ENCODE data around the gene PIM1.
"Not testable (repeated sequence)": the region's sequence is repeated elsewhere in the genome, so short reads cannot be mapped to it uniquely, and the experiment has no call there.

The PIM1 gene

DNA sequence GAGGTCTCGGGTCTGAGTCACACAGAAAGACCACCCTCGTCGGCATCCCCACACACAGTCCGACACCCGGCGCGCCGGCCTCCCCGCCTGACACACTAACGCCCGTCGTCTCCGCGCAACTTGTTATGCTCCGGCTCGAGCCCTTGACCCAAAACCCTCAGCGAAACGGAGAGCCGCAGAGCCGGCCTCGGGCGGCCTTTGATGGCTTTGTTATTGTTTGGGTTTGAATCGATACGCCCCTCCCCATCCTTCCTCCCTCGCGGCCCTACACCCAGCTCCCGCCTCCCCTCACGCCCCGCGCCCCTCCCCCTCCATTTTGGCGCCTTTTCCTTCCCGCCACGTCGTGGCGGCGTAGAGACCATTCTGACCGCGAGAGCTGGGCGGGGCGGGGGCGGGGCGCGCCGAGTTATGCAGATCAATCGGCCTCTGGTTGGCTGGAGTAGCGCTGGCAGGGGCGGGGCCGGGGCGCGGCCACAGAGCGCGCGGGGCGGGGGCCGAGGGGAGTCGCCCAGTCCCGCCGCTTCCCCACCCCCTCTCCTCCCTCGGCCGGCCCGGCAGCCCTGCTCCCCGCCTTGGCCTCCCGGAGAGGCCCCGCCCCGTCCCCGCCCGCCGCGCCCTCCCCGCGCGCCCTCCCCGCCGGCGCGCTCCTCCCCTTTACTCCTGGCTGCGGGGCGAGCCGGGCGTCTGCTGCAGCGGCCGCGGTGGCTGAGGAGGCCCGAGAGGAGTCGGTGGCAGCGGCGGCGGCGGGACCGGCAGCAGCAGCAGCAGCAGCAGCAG lies at the start of gene PIM1:
PIM1 (plus strand) TSS at position 657 of the 777 bp plus-strand sequence. CDS start 424 bp downstream, outside the sequence.
- peak; percentile 99 for DNase-seq

GRCh38 chr6:37121556-37121955 lies 48.4 kb upstream of the PIM1 start:
- DNase-seq: no peak

- no peak for DNase-seq
These were observed 47.1 kb upstream of the PIM1 start for GRCh38 chr6:37122861-37123260.

DNA sequence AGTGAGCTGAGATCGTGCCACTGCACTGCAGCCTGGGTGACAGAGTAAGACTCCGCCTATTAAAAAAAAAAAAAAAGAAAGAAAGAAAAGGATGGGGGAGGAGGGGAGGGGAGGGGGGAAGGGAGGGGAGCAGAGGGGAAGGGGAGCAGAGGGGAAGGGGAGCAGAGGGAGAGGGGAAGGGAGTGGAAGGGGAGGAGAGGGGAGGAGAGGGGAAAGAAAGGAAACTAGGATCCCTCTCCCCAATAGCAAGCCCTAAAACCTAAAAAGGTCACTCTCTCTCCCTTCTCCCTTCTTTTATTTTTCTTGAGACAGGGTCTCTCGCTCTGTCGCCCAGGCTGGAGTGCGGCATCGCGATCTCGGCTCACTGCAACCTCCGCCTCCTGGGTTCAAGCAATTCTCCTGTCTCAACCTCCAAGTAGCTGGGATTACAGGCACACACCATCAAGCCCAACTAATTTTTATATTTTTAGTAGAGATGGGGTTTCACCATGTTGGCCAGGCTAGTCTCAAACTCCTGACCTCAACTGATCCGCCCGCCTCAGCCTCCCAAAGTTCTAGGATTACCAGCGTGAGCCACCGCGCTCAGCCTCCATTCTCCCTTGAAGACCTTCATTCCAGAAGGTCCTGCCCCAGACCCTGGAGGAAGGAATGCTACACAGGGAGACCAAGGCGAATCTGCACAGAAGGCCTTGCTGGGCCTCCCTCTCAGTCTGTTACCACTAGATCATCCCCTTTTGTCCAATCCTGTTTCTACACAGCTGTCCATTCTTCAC lies 45.8 kb upstream of the PIM1 start:
- no peak for DNase-seq

DNA sequence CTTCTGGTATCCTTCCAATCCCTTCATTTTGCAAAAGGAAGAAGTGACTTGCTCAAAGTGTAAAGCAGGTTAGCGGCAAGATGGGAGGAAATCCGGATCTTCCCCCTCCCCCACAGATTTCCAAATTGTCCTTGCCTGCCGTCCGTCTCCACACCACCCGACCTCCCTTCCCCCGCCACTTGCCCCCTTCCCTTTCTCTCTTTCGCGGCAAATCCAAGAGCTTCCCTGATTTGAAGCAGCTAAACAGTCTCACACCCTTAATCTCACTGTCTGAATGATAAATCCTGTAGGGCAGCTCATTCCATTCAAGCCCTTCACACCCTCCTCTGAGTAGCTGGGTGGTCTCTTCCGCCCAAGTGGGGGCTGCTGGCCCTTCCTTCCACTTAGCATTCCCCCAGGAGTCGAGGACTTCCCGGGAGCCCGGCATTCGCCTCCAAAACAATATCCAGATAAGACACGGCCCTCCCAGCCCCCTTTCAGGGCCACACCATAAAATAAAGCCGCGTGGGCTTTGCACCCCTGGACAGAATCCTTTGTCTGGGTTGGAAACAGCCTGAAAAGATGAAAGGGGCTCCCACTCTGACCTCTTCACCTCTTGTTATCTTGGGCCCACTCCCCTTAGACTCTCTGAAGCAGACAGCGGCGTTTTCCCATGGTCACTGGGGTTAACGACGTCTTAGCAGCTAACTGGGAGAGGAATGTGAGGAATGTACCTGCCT lies 44.0 kb upstream of the PIM1 start:
- no peak for DNase-seq

DNA sequence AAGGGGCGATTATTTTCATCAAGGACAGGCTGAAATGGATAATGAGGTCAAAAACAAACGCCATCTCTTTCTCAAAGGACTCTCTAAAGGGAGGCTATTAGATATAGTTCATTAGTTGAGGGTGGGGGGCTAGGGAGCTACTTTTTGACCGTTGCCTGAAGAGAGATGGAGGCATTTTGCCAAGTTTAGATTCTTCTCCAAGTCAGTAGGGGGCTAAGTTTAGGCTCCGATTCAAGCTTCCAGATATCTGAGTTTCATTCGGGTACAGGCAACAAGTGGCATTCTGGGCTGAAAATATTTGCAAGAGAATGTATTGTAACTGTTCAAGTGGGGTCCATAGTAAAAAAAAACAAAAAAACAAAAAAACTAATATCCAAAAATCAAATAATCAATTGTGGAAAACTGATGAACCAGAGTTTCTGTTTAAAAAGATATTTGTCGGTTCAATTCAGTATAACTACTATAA lies 43.4 kb upstream of the PIM1 start:
- DNase-seq: no peak

DNA sequence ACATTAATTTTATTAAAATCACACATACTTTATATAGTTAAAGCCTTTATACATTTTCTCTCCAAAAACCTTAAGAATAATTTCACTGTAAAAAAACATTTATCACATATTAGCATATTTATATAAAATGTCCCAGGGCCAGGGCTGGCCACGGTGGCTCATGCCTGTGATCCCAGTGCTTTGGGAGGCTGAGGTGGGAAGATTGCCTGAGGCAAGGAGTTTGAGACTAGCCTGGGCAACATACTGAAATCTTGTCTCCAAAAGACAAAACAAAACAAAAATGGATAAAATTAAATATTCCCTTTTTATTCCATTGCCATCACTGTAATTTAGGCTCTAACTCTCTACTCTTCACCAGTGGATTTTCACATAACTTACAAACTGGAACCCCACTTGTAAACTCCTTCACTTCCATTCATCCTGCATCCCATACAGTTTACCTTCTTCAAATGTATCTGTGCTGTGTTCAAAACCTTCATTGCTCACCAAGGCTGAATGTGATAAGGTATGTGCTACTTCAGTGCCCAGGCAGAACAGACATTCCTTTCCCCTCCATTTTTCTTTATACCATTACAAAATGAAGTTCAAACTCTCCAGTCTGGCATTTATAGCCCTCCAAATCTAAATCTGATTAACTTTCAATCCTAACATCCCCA lies 42.9 kb upstream of the PIM1 start:
- no peak for DNase-seq

GRCh38 chr6:37127961-37128862 lies 41.7 kb upstream of the PIM1 start:
- no peak for DNase-seq

DNA sequence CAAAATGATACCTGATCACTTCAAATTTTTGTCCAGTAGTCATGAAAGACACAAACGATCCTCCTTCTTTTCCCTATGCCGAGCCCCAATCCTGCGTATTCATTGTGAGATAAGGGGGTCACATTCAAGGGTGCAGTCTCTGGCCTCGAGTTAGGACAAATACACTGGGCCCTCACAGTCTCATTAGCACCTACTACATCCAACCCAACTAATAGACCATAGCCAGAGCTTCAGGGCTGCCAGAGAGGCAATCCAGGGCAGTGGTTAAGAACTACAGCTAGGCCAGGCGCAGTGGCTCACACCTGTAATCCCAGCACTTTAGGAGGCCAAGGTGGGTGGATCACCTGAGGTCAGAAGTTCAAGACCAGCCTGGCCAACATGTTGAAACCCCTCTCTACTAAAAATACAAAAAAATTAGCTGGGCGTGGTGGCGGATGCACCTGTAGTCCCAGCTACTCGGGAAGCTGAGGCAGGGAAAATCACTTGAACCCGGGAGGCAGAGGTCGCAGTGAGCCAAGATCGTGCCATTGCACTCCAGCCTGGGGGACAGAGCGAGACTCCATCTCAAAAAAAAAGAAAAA lies 41.0 kb upstream of the PIM1 start:
- not testable (repeated sequence) for DNase-seq

- no peak for DNase-seq
These were observed 40.4 kb upstream of the PIM1 start for GRCh38 chr6:37129566-37129965.

DNA sequence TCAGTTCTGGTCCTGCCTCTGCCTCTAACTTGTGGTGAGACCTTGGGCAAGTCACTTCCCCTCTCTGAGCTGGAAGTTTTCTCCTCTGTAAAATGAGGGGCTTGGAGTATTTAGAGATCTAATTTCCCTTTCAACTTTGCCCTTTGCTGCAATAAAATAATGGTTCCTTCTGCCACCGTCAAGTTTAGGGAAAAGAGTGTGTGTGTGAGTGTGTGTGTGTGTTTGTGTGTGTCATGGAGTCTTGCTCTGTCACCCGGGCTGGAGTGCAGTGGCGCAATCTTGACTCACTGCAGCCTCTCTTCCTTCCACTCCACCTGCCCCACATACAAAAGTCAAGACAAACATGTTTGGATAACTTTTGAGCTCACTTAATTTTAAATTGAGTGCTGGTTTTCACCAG lies 39.2 kb upstream of the PIM1 start:
- DNase-seq: no peak

- DNase-seq: no peak
These were observed 38.6 kb upstream of the PIM1 start for GRCh38 chr6:37131104-37131959.

GRCh38 chr6:37131960-37132253 lies 38.0 kb upstream of the PIM1 start:
- DNase-seq: no peak

GRCh38 chr6:37134036-37134395 lies 35.9 kb upstream of the PIM1 start:
- DNase-seq: no peak

GRCh38 chr6:37134396-37135191 lies 35.4 kb upstream of the PIM1 start:
- no peak for DNase-seq

DNA sequence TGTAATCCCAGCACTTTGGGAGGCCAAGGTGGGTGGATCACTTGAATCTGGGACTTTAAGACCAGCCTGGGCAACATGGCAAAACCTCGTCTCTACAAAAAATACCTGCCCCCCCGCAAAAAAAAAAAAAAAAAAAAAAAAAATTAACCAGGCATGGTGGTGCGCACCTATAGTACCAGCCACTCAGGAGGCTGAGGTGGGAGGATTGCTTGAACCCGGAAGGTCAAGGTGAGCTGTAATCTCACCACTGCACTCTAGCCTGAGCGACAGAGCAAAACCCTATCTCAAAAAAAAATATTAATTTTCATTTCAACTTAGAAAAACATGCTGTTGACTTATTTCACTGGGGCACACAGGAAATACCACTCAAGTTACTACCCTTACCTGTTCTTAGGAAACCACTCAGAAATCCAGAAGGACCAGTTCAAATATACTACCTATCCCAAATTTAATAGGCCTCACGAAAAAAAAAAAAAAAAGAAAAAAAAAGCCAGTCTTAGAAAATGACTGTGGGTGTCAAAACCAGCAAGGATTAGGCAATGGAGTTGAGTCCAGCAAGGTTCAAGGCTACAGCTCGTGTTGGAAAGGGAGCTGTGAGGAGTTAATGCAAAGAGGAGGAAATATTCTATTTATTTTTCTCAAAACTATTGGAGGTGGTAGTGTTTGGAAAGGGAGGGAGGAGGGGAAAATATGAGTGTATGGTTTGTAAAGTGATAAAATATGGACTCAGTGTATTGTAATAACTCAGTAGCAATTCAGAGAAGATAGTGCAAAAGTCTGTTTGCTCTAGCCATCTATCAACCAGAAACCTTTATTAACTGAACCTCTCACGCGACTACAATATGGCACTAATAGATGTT lies 33.9 kb upstream of the PIM1 start:
- no peak for DNase-seq

- no peak for DNase-seq
These were observed 33.1 kb upstream of the PIM1 start for GRCh38 chr6:37136821-37137200.

GRCh38 chr6:37137201-37138090 lies 32.5 kb upstream of the PIM1 start:
- DNase-seq: peak; percentile 68
